IMR-90 (cell line): Measurements from ENCODE around the gene GAS6. TPM values are rescaled to one million over a fixed set of nuclear protein-coding genes. Genes with fewer than 3 reads are reported as not detected.
A peak's percentile ranks its signal among the peaks of the same experiment; 100 is the strongest.

Experiments
- ATAC-seq: fragments of 200-7000 bp; cut with Tn5 transposase; 2 replicates; pipeline ENCODE4 v1.9.1; 2020; ENCODE audit warnings: low read depth, mild to moderate bottlenecking, moderate library complexity
- BruUV-seq: library from RNA; stranded (reverse); fragments of 400-500 nt; replicated peaks from 2 replicates; lab custom pipeline; 2021; lab: Mats Ljungman, UMichigan
- CTCF ChIA-PET: fragments of 300-600 bp; formaldehyde crosslinking; extraction: SDS; loops from one replicate; lab custom pipeline; 2021; ENCODE audit warnings: antibody characterized with exemption; lab: Yijun Ruan, JAX
- POLR2A ChIA-PET: fragments of 300-600 bp; sonication (Branson Sonifier 250); formaldehyde crosslinking; loops from one replicate; lab custom pipeline; 2022; ENCODE audit warnings: antibody characterized with exemption; ENCODE audit not compliant: unreplicated experiment; lab: Charles Lee
- DNase-seq: peaks from one replicate; pipeline ENCODE4 v3.0.0; 2013
- H2AFZ ChIP-seq: replicated peaks from 2 replicates; pipeline ENCODE3; 2013; ENCODE audit warnings: low read length, mild to moderate bottlenecking; ENCODE audit not compliant: poor library complexity
- H2AK5ac ChIP-seq: 2 replicates; pipeline ENCODE4 v1.6.1; 2013; ENCODE audit warnings: low read depth, low read length, inconsistent platforms
- H2AK9ac ChIP-seq: replicated peaks from 2 replicates; pipeline ENCODE3; 2013; ENCODE audit warnings: mild to moderate bottlenecking, low read depth, low read length, moderate library complexity; ENCODE audit not compliant: poor library complexity
- H2BK120ac ChIP-seq: 2 replicates; pipeline ENCODE4 v1.6.1; 2013; ENCODE audit warnings: low read depth, low read length, inconsistent platforms
- H2BK15ac ChIP-seq: 3 replicates; pipeline ENCODE4 v1.6.1; 2013; ENCODE audit warnings: low read depth, low read length, inconsistent platforms
- H2BK20ac ChIP-seq: 2 replicates; pipeline ENCODE4 v1.6.1; 2013; ENCODE audit warnings: low read depth, mild to moderate bottlenecking, inconsistent platforms, low read length, moderate library complexity
- H2BK5ac ChIP-seq: 2 replicates; pipeline ENCODE4 v1.6.1; 2013; ENCODE audit warnings: mild to moderate bottlenecking, low read depth, low read length, inconsistent platforms; ENCODE audit not compliant: poor library complexity, severe bottlenecking
- H3K14ac ChIP-seq: replicated peaks from 2 replicates; pipeline ENCODE4 v1.6.1; 2013; ENCODE audit warnings: low read depth, low read length, inconsistent platforms
- H3K18ac ChIP-seq: 2 replicates; pipeline ENCODE4 v1.6.1; 2013; ENCODE audit warnings: low read depth, low read length, control low read depth
- H3K23ac ChIP-seq: 2 replicates; pipeline ENCODE4 v1.6.1; 2013; ENCODE audit warnings: low read depth, low read length, inconsistent platforms
- H3K27ac ChIP-seq: 2 replicates; pipeline ENCODE4 v1.5.1; 2013; ENCODE audit warnings: mild to moderate bottlenecking, control low read depth, low read length; ENCODE audit not compliant: insufficient read depth
- H3K27me3 ChIP-seq: 2 replicates; pipeline ENCODE4 v1.6.1; 2013; ENCODE audit warnings: low read length; ENCODE audit not compliant: control insufficient read depth, insufficient read depth
- H3K36me3 ChIP-seq: 2 replicates; pipeline ENCODE4 v1.6.1; 2013; ENCODE audit warnings: low read length, mixed read lengths; ENCODE audit not compliant: control insufficient read depth, insufficient read depth
- H3K4ac ChIP-seq: 2 replicates; pipeline ENCODE4 v1.6.1; 2013; ENCODE audit warnings: low read depth, low read length, inconsistent platforms
- H3K4me1 ChIP-seq: 2 replicates; pipeline ENCODE4 v1.6.1; 2013; ENCODE audit warnings: low read length, mixed read lengths; ENCODE audit not compliant: control insufficient read depth, insufficient read depth
- H3K4me2 ChIP-seq: 2 replicates; pipeline ENCODE4 v1.6.1; 2013; ENCODE audit warnings: low read depth, mild to moderate bottlenecking, control low read depth, low read length, moderate library complexity
- H3K4me3 ChIP-seq: 2 replicates; pipeline ENCODE4 v1.5.1; 2013; ENCODE audit warnings: low read depth, mild to moderate bottlenecking, control low read depth, low read length, moderate library complexity; ENCODE audit not compliant: insufficient read depth
- H3K56ac ChIP-seq: 2 replicates; pipeline ENCODE4 v1.6.1; 2013; ENCODE audit warnings: low read length, inconsistent platforms; ENCODE audit not compliant: insufficient read depth; ENCODE audit errors: extremely low read depth
- H3K79me1 ChIP-seq, 2 experiments: 2 replicates each; pipeline ENCODE4 v1.6.1; 2013; ENCODE audit warnings: low read length in 2 of 2, inconsistent platforms in 1 of 2, low read depth in 1 of 2
- H3K9ac ChIP-seq: 2 replicates; pipeline ENCODE4 v1.6.1; 2013; ENCODE audit warnings: low read depth, low read length, control low read depth
- H3K9me1 ChIP-seq: 2 replicates; pipeline ENCODE4 v1.6.1; 2013; ENCODE audit warnings: low read length, inconsistent platforms; ENCODE audit not compliant: insufficient read depth
- H3K9me3 ChIP-seq: 2 replicates; pipeline ENCODE4 v1.6.1; 2013; ENCODE audit warnings: low read length; ENCODE audit not compliant: control insufficient read depth, insufficient read depth
- H4K20me1 ChIP-seq: 2 replicates; pipeline ENCODE4 v1.6.1; 2013; ENCODE audit warnings: low read length, inconsistent platforms; ENCODE audit not compliant: insufficient read depth
- H4K5ac ChIP-seq: 2 replicates; pipeline ENCODE4 v1.6.1; 2013; ENCODE audit warnings: mild to moderate bottlenecking, low read depth, low read length, control low read depth
- H4K8ac ChIP-seq, 2 experiments: 2 replicates each; pipeline ENCODE4 v1.6.1; 2013; ENCODE audit warnings: low read depth in 2 of 2, low read length in 2 of 2, control low read depth in 1 of 2, inconsistent platforms in 1 of 2
- H4K91ac ChIP-seq: 2 replicates; pipeline ENCODE4 v1.6.1; 2013; ENCODE audit warnings: low read depth, low read length, inconsistent platforms; ENCODE audit not compliant: insufficient read depth
- BHLHE40 ChIP-seq: fragments of 150-350 bp; IDR thresholded peaks from 2 replicates; pipeline ENCODE4 v1.6.1; 2016; ENCODE audit warnings: mild to moderate bottlenecking, low read depth, low read length
- CEBPB ChIP-seq: IDR thresholded peaks from 2 replicates; pipeline ENCODE4 v1.6.1; 2012; ENCODE audit warnings: low read depth, low read length, improper control_type of control experiment
- MAFK ChIP-seq: IDR thresholded peaks from 2 replicates; pipeline ENCODE4 v1.6.1; 2012; ENCODE audit warnings: low read depth, low read length, improper control_type of control experiment
- MAZ ChIP-seq: IDR thresholded peaks from 2 replicates; pipeline ENCODE4 v1.6.1; 2012; ENCODE audit warnings: low read depth, mild to moderate bottlenecking, low read length, improper control_type of control experiment, moderate library complexity, borderline replicate concordance
- WGBS, 2 experiments: methylation state at CpG; one replicate each; pipeline versions ENCODE4 v1.1.5 to v1.1.7; 2013; ENCODE audit warnings: missing lambda C conversion rate in 2 of 2; ENCODE audit not compliant: insufficient read length in 1 of 2; ENCODE audit errors: extremely low coverage in 2 of 2; 5-methylcytosine and 5-hydroxymethylcytosine counted together
- dilution Hi-C: fragments of 300-500 bp; cut with HindIII; formaldehyde crosslinking; loops from one replicate; pipeline ENCODE4 v1.14.3; 2018; ENCODE audit warnings: low sequenced_read_pairs; ENCODE audit not compliant: unreplicated experiment
- in situ Hi-C: fragments of 300-500 bp; cut with MboI; formaldehyde crosslinking; loops from 3 replicates; pipeline ENCODE4 v1.14.3; 2019; ENCODE audit warnings: low sequenced_read_pairs, inconsistent platforms, mixed read lengths
- intact Hi-C: fragments of 100-400 bp; cut with micrococcal nuclease; formaldehyde crosslinking; loops from 2 replicates; pipeline ENCODE4 v1.10.0; 2022
- polyA plus RNA-seq, 3 experiments: library from polyadenylated mRNA; depleted of rRNA; stranded (reverse); fragments of >200 nt; gene quantifications; 2 replicates each; pipeline ENCODE4 v1.2.3, GENCODE V29; 2012; ENCODE audit warnings: low replicate concordance in 1 of 3
- total RNA-seq: library from RNA; depleted of rRNA; stranded (reverse); fragments of >200 nt; gene quantifications from 2 replicates; pipeline ENCODE4 v1.2.3, GENCODE V29; 2012

GAS6 gene
- total and polyA plus RNA-seq, 2 of the 4 experiments (the other 2 are of a cell fraction): 220 to 823 TPM

- TF ChIP-seq MAZ: no peak
- TF ChIP-seq BHLHE40: no peak
Observed at GRCh38 chr13:113853518-113854237, 10.2 kb downstream of the GAS6 start (continued).

- ChIA-PET CTCF (no interaction called here), POLR2A (no interaction called here)
- Histone ChIP-seq H3K27me3 (no peaks in the 10 kb centered on the region), H3K4me1 (peaks cover 59% of the 10 kb centered on the region), H3K4ac (no peak overlapping the region), H2BK120ac (no peak overlapping the region), H4K20me1 (peaks cover 100% of the 10 kb centered on the region), H2BK5ac (peak overlapping the region; percentile 37), H3K18ac (no peak overlapping the region; the same call in 1 of the 2 replicates), H3K23ac (peak overlapping the region; percentile 1; the same call in 1 of the 2 replicates), H3K9me3 (no peaks in the 10 kb centered on the region), H3K79me1 (peaks cover 11 to 95% of the 10 kb centered on the region in 2 experiments; a peak in 3 of 4 replicates), H3K9ac (no peak overlapping the region), H2AK5ac (no peak overlapping the region; the same call in 1 of the 2 replicates), H2BK15ac (no peak overlapping the region), H3K14ac (no peak overlapping the region), H4K91ac (no peak overlapping the region), H3K4me2 (no peak overlapping the region), H2AFZ (no peak overlapping the region), H4K8ac (0 out of 4 replicates have a peak overlapping the region, but pooled peaks of 1 of the 2 experiments have one; percentile 12), H4K5ac (no peak overlapping the region), H3K36me3 (peaks cover 23% of the 10 kb centered on the region), H3K9me1 (peaks cover 55% of the 10 kb centered on the region), H3K56ac (no peak overlapping the region), H2AK9ac (peak overlapping the region; percentile 11), H3K27ac (peak overlapping the region; percentile 19; the same call in 1 of the 2 replicates), H2BK20ac (no peak overlapping the region), H3K4me3 (no peak overlapping the region)
- 83% methylated on average over 10 of the region's 22 CpGs; no CpG with 5 or more reads in 1 of the 2 experiments for WGBS, 2 experiments
- in situ Hi-C loops (no loop called here), dilution Hi-C loops (no loop called here), intact Hi-C loops (no loop called here)
- TF ChIP-seq CEBPB (no peak), MAFK (no peak)
- no TSS peak for BruUV-seq
- no peak for ATAC-seq
- DNase-seq: no peak
Observed at GRCh38 chr13:113852536-113853517, 11.0 kb downstream of the GAS6 start.
